ENCODE measurements around the gene IFT57. TPM values are rescaled to one million over a fixed set of nuclear protein-coding genes. Genes with fewer than 3 reads are reported as not detected.

IFT57 gene
- total and polyA plus RNA-seq, 9 of the 15 experiments (the other 6 are each of a cell fraction or from before 2014, with no cell fraction given) = 1.5 to 20.1 (median 9.9) TPM

DNA sequence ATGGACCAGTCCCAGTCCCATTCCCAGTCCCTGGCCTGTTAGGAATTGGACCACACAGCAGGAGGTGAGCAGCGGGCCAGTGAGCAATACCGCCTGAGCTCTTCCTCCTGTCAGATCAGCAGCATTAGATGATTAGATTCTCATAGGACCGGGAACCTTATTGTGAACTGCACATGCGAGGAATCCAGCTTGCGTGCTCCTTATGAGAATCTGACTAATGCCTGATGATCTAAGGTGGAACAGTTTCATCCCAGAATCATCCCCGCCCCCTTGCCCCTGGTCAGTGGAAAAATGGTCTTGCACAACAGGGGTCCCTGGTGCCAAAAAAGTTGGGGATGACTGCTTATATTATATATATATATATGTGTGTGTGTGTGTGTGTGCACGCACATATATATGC lies 63.1 kb downstream of the IFT57 start:
- ChIA-PET CTCF (ENCODE audit: low intra/inter-chr PET ratio) (no interaction called here), POLR2A (no interaction called here)
- H3K27me3 ChIP-seq (ENCODE audit: control insufficient read depth in 2 of 2, insufficient read depth in 2 of 2, low read length in 2 of 2) = no peaks in the 10 kb centered on the region
- H3K27ac ChIP-seq (ENCODE audit: extremely low read depth, low read depth, low read length) = no peak overlapping the region
- FAIRE-seq = no peak
- 63% methylated on average over 7 of the region's 7 CpGs for WGBS (ENCODE audit: insufficient coverage, low coverage, missing lambda C conversion rate)
- in situ Hi-C loops (cut with MboI) = loop anchor here (10.0 kb wide), 1 partner anchor 246 kb away; no protein-coding TSS in a partner anchor
- no peak overlapping the region for H2AFZ ChIP-seq (ENCODE audit: low read depth, low read length)
- no peak overlapping the region for H3K9ac ChIP-seq (ENCODE audit: insufficient read depth in 1 of 2, low read depth in 2 of 2, low read length in 2 of 2)
- no peak for ATAC-seq
- intact Hi-C loops (cut with micrococcal nuclease) = loop anchor here (10.0 kb wide), 1 partner anchor 166 kb away; no protein-coding TSS in a partner anchor
- H3K9me1 ChIP-seq (ENCODE audit: control insufficient read depth, insufficient read depth, low read length) = no peaks in the 10 kb centered on the region
- H3K36me3 ChIP-seq (ENCODE audit: control insufficient read depth, insufficient read depth, low read length) = no peaks in the 10 kb centered on the region
- no peak overlapping the region for H3K4me3 ChIP-seq
- no TSS peak for BruUV-seq (replicated peaks)
- H3K4me1 ChIP-seq (replicated peaks in 1 of 2; ENCODE audit: control insufficient read depth in 2 of 2, insufficient read depth in 2 of 2, low read length in 2 of 2) = no peaks in the 10 kb centered on the region
- TF ChIP-seq SREBF1 (IDR thresholded peaks at IDR 0.05; ENCODE audit: borderline replicate concordance, low read depth, low read length) (no peak), SFPQ (IDR thresholded peaks at IDR 0.05; ENCODE audit: low read depth, low read length) (no peak), ZNF717 (CRISPR knock-in tag; IDR thresholded peaks at IDR 0.05) (no peak), ZNF644 (tag; IDR thresholded peaks at IDR 0.05; ENCODE audit: low read depth) (no peak), SP2 (IDR thresholded peaks at IDR 0.05; ENCODE audit: extremely low read depth, low read depth, low read length, poor library complexity, severe bottlenecking) (no peak), XRCC5 (IDR thresholded peaks at IDR 0.05; ENCODE audit: low read depth, low read length) (no peak), MLX (CRISPR knock-in tag; conservative IDR thresholded peaks at IDR 0.05) (no peak), TOE1 (IDR thresholded peaks at IDR 0.05; ENCODE audit: borderline replicate concordance) (no peak), TOE1 (CRISPR knock-in tag; IDR thresholded peaks at IDR 0.05; ENCODE audit: borderline replicate concordance, low read depth) (no peak), DNMT1 (IDR thresholded peaks at IDR 0.05) (no peak), ASH1L (IDR thresholded peaks at IDR 0.05; ENCODE audit: borderline replicate concordance, low read depth, partially characterized antibody) (no peak), XRCC4 (IDR thresholded peaks at IDR 0.05; ENCODE audit: extremely low read depth, insufficient read depth, insufficient read length) (no peak), FOSL1 (tag; conservative IDR thresholded peaks at IDR 0.05) (no peak)
- TF ChIP-seq, protein P1, sequence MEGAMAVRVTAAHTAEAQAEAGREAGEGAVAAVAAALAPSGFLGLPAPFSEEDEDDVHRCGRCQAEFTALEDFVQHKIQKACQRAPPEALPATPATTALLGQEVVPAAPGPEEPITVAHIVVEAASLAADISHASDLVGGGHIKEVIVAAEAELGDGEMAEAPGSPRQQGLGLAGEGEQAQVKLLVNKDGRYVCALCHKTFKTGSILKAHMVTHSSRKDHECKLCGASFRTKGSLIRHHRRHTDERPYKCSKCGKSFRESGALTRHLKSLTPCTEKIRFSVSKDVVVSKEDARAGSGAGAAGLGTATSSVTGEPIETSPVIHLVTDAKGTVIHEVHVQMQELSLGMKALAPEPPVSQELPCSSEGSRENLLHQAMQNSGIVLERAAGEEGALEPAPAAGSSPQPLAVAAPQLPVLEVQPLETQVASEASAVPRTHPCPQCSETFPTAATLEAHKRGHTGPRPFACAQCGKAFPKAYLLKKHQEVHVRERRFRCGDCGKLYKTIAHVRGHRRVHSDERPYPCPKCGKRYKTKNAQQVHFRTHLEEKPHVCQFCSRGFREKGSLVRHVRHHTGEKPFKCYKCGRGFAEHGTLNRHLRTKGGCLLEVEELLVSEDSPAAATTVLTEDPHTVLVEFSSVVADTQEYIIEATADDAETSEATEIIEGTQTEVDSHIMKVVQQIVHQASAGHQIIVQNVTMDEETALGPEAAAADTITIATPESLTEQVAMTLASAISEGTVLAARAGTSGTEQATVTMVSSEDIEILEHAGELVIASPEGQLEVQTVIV (CRISPR knock-in tag; IDR thresholded peaks at IDR 0.05; ENCODE audit: borderline replicate concordance) = no peak
- TF ChIP-seq, protein P2, sequence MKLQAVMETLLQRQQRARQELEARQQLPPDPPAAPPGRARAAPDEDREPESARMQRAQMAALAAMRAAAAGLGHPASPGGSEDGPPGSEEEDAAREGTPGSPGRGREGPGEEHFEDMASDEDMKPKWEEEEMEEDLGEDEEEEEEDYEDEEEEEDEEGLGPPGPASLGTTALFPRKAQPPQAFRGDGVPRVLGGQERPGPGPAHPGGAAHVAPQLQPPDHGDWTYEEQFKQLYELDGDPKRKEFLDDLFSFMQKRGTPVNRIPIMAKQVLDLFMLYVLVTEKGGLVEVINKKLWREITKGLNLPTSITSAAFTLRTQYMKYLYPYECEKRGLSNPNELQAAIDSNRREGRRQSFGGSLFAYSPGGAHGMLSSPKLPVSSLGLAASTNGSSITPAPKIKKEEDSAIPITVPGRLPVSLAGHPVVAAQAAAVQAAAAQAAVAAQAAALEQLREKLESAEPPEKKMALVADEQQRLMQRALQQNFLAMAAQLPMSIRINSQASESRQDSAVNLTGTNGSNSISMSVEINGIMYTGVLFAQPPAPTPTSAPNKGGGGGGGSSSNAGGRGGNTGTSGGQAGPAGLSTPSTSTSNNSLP (IDR thresholded peaks at IDR 0.05; ENCODE audit: borderline replicate concordance, low read depth, low read length) = no peak
- no peak overlapping the region for H3K4me2 ChIP-seq (ENCODE audit: insufficient read depth, low read length)
- no peaks in the 10 kb centered on the region for H3K9me3 ChIP-seq (replicated peaks; ENCODE audit: control insufficient read depth, insufficient read depth, low read depth, low read length)
- no peaks in the 10 kb centered on the region for H3K79me2 ChIP-seq (ENCODE audit: control insufficient read depth, insufficient read depth, low read length)
- DNase-seq (ENCODE audit: extremely low read depth in 1 of 4, low spot score in 3 of 4) = no peak
- H4K20me1 ChIP-seq (replicated peaks; ENCODE audit: control insufficient read depth, insufficient read depth, low read length) = no peaks in the 10 kb centered on the region
